NCI-H774 (cell line): ENCODE data around the gene TMCC1.
A peak's percentile ranks its signal among the peaks of the same experiment; 100 is the strongest.

Experiments
- DNase-seq: peaks from one replicate; lab custom pipeline; 2025; lab: John Stamatoyannopoulos, UW

TMCC1 gene

DNA sequence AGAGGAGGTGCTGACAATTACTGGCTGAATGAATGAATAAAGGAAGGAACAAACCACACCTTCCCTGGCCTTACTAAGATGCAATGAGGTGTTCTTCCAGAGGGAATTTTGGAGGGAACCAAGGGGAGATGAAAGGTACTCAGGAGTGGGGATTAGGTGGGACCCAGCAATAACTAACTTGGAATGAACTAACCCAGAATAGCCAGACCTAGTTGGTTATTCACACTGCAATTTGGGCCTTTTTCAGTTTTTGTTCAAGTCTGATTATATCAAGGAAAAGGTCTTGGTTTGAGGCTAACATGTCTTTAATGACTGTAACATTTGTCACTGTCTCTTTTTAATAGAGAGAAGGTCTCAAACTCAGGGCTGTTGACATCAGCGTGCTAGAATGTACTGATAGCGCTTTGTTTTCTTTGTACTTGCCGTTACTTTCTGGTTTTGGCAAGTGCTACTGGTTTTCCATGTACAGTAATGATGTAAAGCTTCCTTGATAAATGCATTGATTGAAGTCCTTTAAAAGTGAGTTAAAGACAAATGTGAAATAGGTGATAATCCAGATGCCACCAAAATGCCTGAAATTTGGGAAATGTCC lies 283.8 kb downstream of the TMCC1 start:
- DNase-seq: no peak

DNA sequence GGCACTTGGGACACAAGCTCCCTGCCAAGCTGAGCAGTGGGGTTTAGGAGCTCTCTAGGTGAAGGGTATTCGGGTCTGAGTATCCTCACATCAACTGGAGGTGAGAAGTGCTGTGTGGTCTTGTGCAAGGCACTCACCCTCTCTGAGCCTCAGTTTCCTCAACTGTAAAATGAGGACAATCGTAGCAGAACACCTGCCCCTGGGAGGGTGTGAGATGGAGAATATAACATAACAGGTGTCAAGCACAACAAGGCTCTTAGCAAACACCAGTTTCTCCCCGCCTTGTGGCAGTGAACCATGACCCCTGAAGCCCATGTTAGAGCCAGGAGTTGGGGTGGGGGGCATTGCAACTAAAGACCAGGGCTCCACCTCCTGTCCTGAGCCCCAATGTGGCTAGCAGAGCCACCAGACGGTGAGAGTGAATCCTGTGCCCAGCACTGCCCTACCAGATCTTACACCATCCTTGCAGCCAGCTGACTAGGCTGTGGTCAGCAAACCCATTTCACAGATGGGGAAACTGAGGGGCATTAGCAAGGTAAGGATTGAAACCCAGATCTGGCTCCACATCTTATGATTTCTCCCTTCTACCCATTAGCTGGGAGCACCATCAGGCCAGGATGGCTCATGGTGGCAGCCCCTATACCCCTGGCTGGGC lies 284.4 kb downstream of the TMCC1 start:
- DNase-seq: no peak

DNA sequence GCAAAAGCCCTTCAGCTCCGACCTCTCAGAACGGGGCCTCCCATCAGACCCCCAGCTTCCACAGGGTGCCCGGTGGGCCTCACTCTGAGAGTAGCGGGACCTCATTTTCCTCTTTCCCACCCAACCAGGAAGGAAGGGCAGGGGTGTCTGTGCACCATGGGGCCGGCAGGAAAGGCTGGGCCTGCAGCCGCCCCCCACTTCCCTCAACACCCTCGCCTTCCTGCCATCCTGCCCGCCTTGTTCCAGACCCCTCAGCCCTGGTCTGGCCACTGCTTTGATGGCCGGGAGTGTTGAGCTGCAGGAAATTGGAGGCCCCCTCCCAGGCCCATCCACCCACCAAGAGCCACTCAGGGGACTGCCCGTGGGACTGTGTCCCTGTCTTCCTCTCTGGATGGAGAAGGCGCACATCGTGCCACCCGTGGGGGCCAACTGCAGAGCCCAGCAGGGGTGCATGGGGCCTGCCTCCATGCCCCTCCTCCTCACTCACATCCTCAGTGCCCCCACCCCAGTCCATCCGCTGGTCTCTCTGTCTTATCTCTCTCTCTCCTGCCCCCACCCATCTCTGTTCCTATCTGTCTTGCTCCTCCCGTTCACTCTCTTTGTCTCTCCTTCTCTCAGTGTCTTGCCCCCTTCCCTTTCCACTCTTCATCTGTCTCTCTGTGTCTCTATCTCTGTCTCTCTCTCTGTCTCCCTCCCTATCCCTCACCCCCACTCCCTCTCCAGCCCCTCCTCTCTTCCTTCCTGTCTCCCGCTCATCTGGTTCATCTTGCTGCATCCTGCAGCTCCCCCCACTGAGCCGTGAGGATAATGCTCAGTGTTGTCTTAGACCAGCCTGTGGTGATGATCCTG lies 285.2 kb downstream of the TMCC1 start:
- no peak for DNase-seq

DNA sequence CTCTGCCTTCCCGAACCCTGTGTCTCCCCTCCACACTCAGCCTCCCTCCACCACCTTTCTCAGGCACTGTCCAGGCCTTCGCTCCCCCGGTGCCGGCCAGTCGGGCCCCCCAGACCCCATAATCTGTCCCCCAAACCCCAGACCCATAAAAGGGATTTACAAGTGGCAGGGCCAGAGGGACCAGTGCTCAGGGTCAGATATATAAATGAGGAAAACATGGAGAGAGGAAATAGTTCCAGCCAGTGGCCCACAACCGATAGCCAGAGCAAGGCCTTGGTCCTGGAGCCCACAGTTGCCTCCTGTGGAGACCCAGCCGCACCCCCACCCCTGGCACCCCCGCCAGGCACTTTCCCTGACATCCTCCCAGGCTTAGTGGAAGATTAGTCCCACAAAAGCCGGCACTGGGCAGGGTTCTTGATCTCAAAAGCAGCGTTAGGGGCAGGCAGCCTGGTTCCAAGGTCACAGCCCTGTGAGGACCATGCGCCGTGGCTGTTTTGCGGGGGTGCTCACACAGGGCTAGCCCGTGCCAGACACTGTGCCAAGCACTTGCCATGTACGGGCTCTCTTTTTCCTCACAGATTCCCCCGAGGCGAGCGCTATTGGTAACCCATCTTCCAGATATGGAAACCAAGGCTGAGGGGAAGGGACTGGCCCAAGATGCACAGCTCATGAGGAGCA lies 286.0 kb downstream of the TMCC1 start:
- no peak for DNase-seq

DNA sequence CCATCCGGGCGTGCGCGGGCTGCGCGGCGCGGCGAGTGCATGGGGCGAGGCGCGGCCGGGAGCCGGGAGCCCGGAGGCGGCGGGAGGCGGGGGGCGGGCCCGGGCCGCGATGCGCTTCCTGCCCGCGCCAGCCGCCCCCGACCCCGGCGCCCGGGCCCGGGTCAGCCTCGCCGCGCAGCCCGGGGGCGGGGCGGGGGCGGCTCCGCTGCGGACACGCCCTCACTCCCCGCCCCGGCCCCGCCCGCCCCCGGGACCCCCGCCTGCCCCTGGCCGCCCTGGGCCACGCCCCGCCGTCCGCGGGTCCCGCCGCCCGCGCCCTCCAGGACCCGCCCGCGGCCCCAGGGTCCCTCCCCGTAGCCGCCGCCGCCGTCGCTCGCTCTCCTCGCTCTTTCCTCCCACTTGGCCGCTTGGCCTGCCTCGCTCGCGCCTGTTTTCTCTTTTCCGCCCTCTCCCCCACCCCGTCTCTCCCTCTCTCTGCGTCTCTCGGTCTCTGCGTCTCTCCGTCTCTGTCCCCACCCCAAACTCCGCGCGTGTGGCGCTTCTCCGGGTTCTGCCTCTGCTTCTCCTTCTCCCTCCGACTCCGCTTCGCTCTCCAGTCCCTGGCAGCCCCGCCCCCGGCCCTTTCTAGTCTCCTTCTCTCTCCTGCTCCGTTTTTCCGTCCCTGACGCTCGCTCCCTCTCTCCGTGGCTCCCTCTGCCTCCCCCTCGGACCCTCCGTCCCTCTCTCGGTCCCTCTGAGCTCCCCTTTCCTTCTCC lies 286.7 kb downstream of the TMCC1 start, which contains the start of gene PLXND1:
Gene PLXND1 (minus strand): TSS at position 41 of the 755 bp plus-strand sequence. CDS start 37 bp downstream, at position 4.
- peak; percentile 56 for DNase-seq

DNA sequence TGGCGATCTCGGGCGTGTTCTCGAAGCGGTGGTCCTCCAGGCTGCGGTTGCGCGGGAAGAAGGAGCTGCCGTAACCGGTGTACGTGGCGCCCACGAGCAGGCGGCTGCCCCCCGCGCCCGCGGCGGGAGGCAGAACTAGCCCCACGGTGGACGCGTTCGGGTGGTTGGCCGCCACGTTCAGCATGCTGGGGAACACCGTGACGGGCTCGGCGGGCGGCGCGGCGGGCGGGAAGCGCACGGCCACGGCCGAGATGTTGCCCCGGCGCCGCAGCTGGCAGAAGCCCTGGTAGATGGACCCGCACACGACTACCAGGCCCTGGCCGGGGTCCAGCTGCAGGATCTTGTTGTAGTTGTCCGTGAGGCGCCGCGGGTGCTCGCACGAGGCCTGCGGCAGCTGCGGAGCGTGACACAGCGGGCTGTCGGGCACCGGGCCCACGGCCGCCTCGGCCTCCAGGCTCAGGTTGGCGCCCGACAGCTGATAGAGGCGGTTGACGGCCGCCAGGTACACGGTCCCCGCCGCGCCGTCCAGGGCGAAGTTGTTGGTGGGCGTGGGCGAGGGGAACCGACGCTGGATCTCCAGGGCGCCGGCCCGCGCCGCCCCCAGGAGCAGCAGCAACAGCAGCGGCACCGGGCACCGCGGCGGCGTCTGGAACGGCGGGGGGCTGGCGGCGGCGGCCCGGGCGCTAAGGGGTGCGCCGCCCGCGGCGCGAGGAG lies 287.4 kb downstream of the TMCC1 start:
- DNase-seq: no peak

DNA sequence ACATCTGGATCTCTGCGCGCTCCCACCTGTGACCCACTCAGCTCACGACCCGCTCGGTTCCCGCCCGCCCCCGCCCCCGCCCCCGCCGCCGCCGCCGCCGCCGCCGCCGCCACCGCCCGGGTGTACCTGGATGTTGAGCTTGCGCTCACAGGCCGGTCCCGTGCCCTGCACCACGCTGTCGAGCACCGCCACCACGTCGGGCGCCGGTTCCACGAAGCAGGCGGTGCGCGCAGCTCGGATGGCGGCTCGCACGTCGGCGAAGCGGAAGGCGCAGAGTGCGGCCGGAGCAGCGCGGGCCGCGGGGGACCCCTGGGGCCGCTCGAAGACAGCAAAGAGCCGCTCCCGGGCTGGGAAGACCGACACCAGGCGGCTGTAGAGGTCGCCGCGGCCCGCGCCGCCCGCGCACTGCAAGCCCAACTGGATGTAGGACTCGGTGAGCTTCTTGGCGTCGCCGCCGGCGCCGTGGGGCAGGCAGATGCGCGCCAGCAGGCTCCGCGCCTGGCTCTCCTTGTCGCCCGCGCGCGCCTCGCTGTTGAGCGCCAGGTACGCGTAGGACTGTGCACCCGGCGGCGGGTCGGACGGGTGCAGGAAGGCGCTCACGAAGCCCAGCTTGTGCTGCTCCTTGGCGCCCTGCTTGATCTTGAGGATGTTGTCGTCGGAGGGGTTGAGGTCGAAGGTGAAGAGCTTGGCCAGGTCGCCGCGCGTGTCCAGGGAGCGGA lies 288.1 kb downstream of the TMCC1 start:
- DNase-seq: peak; percentile 48

DNA sequence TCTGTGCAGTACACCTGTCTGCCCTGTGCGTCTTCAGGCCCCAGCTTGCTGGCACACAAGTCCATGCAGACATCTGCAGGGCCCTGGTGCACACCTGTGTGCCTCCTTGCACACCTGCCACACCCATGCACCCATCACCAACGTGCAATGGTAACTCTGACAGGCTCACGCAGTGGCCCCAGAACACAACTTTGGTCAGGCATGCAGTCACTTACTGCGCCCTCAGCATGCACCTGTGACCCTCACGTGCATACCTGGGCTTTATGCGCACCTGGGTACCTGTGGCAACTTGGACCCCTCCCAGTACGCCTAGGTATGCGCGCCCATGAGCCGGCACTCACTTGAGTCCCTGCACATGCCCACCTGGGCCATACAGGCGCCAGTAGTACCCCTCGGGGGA lies 288.7 kb downstream of the TMCC1 start:
- DNase-seq: no peak

DNA sequence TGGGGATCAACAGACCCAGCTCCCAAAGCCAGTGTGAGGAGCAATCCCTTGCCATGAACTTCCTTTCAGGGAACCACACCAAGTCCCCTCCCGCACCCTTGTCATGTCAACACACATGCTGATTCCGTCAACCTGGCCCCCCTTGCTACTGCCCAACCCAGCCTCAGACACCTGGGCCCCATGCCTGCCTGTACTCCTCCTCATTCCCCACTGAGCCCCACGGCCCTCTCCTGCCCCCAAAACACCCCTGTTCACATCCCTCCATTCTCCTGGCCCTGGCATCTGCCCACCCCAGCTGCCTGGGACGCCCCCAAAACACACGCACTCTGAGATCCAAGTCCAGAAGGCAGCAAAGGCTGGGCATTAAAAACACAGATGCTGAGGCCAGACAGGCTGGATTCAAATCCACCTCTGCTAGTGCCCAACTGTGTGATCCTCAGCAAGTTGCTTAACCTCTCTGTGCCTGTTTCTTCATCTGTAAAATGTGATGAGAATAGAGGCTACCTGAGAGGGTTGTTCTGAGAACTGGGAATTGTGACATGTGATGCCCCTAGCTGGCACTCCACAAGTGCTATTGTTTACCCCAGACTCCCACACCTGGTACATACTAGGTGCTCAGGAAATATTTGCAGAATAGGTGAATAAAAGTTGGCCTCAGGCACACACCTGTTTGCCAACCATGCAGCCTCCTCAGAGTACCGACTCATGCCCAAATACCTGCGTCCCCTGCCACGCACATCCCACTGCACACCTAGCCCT lies 289.3 kb downstream of the TMCC1 start:
- DNase-seq: no peak

DNA sequence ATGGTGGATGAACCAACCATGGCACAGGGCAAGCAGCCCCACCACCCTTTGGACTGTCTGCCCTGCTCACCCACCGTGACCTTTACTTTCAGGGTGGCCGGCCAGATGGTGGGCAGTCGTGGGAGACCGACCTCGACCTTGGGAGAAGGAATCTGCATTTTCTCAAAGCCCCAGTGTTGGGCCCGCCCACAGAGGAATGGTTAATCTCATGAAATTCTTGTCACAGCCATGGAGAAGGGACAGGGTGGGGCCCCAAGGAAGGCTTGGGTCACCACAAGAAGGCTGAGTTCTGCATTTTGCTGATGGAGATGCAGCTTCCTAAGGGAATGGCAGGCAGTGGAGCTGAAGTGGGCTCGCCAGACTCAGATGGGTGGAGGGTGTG lies 290.0 kb downstream of the TMCC1 start:
- no peak for DNase-seq

DNA sequence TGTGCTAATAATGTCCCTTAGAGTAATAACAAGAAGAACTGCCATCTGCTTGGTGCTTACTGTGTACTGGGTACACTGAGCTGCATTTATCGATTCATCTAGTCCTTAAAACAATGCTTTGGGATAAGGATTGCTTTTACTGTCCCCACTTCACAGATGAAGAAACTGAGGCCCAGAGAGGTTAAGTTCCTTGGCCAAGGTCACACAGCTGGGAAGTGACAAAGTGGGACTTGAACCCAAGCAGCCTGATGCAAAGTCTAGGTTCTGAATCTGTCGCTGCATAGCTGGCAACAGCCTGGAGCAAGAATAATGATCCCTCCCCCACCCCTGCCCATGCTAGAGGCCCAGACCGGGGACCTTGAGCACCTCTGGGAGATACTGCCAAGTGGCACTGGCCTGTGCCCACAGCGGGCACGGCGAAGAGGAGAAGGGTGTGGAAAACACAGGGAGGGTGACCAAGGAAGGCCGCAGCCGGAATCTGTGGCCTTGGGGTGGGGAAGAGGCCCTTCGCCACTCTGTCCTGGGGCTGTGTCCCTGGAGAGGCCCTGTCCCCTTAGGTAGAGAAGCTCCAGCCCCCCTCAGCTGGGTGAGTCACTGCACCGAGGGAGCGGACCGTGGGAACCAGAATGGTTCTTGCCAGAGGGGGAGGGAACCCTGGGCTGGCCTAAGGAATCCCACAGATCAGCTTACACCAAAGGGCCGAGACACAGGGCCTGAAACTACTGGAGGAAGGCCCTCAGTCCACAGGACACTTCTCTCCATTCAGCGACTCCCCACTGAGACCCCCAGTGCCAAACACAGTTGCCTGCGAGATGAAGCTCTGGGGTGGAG lies 290.6 kb downstream of the TMCC1 start:
- no peak for DNase-seq

DNA sequence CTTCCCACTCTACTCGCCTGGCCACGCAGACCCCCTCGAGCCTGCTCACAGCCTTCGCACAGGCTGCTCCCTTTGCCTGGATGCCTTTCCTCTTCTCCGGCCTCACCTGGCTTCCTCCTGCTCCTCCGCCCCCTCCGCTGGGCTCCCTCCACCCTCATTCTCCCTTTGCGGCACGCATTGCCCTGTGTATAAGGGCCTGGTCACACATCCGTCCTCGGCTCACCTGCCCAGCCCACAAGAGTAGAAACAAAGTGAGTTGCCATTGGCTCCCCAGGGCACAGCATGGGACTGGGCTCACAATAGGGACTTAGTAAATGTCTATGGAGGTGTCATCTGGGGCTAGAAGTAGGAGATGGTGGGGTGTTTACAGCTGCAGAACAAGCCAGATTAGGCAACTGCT lies 291.2 kb downstream of the TMCC1 start:
- DNase-seq: no peak

DNA sequence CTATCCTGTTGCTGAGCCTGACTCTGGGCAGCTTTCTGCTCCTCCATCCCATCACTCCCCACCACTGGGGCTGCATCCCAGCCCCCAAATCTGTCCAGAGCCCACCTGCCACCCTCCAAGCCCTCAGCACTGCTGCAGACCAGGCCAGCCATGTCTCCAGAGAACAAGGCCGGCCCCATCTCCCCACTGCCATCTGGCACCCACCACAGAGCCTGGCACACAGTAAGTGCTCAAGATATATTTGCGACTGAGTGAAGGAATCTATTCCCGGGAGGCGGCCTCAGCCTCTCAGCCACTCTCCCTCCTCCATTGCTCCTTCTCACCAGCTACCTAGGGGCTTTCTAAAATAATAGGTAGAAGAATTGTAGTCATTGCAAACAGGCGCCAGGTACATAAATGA lies 291.8 kb downstream of the TMCC1 start:
- DNase-seq: no peak

DNA sequence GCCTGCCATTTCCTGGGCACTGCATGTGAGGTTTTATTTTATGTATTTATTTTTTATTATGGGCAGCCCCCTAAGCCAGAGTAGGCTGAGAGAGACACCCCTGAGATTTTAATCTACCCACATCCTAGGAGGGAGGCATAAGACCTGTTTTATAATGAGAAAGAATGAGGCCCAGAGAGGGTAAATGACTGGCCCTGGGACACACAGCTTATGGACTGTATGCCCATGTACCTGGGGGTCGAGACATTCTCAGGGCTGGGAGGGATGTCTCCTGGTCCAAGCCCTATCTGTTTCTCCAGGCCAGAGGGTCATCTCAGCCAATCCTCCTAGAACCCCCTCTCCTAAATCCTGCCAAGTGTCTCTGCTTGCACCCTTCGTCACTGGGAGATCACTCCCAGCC lies 293.2 kb downstream of the TMCC1 start:
- no peak for DNase-seq

DNA sequence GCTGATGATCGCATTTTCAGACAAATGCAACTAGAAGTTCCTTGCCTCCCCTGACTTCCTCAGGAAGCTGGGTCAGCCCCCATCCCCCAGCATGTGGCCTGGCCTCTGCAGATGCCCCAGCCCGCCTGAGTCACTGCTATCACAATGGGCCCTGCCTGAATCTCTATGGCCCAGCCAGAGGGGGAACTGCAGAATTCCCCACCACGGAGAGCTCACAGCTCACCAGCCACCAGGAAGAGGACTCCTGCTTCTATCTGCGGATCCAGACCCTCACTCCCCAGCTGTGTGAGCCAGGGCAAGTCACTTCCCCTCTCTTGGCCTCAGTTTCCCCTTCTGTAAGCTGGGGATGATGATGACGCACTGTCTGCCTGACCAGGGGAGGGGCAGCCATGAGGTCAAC lies 293.9 kb downstream of the TMCC1 start:
- no peak for DNase-seq

DNA sequence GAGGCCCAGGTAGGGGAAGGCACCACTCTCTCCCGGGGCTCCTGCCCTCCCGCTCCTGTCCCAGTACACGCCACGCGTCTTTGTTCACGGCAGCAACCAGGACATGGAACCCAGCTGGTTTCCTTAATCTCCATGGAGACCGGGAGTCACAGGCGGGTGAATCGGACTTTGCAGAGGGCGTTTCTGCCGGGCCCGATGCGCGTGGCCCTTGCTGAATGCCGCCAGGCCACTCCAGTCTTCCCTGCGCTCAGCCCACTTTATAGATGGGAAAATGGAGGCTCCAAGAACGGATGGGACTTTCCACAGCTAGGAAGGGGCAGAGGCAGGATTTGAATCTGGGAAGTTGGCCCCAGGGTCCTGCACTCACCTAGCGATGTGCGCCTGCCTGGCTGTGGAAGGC lies 294.4 kb downstream of the TMCC1 start:
- DNase-seq: no peak

DNA sequence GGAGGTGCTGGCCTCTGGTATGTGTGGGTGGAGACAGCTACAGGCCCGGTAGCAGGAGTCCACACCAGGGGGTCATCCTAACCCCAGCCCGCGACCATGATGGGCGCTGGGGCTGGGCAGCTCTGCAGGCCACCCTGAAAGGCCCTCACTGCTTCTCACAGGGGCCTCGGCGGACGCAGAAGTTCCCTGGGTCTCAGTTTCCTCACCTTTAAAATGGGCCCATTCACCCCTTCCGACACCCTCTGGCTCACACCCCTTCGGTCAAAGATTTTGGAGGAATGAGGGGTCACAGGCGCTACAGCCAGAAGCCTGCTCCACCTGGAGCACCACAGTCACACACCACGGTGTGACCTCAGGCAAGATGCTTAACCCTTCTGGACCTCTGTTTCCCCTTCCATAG lies 295.0 kb downstream of the TMCC1 start:
- no peak for DNase-seq

DNA sequence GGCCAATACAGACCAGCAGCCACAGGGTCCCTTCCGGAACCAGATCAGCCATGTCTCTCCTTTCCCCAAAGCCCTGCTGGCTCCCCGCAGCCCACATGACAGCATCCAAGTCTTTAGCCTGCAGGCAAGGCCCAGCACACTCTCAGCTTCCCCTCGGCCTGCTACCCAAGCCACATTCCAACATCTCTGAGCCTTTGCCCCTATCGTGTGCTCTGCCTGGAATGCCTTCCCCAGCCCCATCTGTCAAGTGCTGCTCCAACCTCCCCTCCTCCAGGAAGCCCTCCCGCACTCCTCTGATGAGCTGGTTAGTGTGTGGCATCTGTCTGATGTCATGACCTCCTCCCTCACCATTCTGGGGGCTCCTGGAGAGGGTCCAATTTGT lies 295.5 kb downstream of the TMCC1 start:
- no peak for DNase-seq
